DMS 273 treated with DMSO at 0.1 percent for 48 hours (cell line): Measurements from ENCODE around the gene ARHGAP45.

Experiments used
- DNase-seq: peaks from one replicate; lab custom pipeline; 2025; lab: John Stamatoyannopoulos, UW

ARHGAP45 gene

GRCh38 chr19:1055028-1055425 lies 11.9 kb upstream of the ARHGAP45 start:
- DNase-seq = no peak

DNA sequence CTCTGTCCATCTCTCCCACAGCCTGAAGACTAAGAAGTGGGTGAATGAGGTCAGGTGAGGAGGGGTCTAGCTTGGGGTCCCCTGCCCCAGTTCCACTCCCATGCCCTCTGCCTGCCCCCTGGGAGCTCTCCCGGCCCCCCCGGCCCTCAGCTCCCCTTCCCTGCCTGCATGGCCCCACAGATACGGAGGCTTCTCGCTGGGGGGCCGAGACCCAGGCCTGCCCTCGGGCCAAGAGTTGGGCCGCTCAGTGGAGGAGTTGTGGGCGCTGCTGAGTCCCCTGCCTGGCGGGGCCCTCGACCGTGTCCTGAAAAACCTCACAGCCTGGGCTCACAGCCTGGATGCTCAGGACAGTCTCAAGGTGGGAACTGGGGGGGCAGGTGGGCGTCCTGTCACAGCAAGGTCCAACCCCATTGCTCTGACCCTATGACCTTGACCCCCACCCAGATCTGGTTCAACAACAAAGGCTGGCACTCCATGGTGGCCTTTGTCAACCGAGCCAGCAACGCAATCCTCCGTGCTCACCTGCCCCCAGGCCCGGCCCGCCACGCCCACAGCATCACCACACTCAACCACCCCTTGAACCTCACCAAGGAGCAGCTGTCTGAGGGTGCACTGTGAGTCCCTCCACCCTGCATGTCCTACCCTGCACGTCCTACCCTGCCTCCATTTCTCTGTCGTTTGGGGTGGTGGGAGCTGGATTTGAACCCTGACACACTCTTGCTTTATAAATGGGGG lies 10.9 kb upstream of the ARHGAP45 start:
- no peak for DNase-seq

DNA sequence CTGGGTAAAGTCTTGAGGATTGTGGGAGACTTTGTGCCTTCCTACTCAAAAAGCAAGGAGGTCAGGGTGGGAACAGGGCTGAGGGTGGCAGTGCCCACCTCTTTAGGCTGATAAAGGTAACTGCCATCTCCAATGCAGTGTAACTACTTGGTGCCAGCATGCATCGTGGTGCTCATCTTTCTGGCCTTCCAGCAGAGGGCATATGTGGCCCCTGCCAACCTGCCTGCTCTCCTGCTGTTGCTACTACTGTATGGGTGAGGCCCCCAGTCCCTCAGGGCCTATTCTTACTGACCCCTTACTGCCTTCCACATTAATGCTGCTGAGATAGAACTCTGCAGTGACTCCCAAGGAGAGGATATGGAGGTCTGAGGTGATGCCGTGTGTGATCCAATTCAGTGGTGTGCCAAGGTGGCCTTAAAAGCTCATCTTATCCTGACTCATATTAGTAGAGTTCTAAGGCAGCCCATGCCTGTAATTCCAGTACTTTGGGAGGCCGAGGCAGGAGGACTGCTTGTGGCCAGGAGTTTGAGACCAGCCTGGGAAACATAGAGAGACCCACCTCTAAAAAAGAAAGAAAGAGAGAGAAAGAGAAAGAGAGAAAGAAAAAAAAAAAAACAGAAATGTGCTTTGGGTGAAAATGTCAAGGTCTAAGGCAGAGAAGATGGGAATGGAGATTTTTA lies 9.7 kb upstream of the ARHGAP45 start:
- DNase-seq = peak; percentile 53

GRCh38 chr19:1058112-1058511 lies 8.9 kb upstream of the ARHGAP45 start:
- no peak for DNase-seq

DNA sequence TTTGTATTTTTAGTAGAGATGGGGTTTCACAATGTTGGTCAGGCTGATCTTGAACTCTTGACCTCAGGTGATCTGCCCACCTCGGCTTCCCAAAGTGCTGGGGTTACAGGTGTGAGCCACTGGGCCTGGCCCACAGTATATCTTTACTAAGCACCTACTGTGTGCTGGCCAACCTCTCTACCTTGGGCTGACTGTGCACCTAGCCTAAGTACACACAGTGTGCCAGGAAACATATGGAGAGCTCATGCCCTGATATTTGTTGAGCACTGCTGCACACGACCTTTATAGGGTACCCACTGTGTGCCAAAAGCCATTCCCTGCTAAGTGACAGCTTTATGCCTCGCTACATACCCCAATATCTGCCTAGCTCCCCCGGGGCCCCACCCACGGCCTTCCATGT lies 6.3 kb upstream of the ARHGAP45 start:
- DNase-seq = no peak

DNA sequence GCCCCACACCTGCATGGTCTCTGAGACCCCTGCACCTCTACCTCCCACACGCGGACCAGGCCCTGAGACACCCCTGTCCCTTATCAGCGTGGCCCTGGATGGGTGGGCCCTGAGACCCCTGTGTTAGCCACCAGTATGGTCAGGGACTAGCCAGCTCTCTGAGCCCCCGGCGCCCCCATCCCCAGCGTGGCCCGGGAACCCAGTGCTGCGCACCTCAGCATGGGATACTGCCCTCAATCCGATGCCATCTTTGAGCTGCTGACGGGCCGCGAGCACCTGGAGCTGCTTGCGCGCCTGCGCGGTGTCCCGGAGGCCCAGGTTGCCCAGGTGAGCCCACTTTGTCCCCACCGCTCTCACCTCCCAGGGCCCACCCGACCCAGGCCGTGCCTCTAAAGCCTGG lies 5.0 kb upstream of the ARHGAP45 start:
- DNase-seq = no peak

DNA sequence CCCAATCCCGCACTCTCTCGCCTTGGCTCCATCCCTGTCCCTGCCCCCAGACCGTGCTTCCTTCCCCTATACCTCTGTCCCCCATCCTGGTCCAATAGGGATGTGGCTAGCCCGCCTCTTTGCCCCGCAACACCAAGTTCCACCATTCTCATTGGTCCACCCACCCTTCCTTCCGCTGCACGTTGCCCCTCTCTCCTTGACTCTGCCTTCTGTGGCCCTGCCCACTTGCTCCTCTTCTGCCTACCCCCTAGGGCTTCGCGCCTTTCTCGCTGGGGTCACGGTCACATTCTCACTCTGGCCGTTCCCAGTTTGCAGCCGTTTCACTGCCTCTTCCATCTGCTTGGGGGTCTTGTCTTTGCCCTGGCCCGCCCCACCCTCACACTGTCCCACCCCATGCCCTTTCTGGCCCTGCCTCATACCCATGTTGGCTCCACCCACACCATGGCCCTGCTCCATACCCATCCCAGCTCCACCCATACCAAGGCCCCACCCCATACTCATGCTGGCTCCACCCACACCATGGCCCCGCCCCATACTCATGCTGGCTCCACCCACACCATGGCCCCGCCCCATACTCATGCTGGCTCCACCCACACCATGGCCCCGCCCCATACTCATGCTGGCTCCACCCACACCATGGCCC lies 4.5 kb upstream of the ARHGAP45 start:
- no peak for DNase-seq

DNA sequence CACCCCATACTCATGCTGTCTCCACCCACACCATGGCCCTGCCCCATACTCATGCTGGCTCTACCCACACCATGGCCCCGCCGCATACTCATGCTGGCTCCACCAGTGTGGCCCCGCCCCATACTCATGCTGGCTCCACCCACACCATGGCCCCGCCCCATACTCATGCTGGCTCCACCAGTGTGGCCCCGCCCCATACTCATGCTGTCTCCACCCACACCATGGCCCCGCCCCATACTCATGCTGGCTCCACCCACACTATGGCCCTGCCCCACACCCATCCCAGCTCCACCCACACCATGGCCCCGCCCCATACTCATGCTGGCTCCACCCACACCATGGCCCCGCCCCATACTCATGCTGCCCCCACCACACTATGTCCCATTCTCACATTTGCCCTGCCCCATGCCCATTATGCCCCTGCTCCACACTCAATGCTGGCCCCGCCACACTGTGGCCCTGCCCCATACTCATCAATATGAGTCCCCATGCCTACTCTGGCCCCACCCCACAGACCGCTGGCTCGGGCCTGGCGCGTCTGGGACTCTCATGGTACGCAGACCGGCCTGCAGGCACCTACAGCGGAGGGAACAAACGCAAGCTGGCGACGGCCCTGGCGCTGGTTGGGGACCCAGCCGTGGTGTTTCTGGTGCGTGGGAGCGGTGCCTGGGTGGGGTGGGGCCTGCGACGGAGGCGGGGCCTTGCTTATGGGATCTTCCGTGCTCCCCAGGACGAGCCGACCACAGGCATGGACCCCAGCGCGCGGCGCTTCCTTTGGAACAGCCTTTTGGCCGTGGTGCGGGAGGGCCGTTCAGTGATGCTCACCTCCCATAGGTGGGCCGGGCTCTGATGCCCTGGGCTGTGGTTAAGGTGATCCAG lies 3.7 kb upstream of the ARHGAP45 start:
- no peak for DNase-seq

GRCh38 chr19:1063909-1064660 lies 2.9 kb upstream of the ARHGAP45 start:
- DNase-seq = no peak

GRCh38 chr19:1064661-1065605 lies 2.0 kb upstream of the ARHGAP45 start:
- peak; percentile 36 for DNase-seq

- DNase-seq = no peak
Measured at GRCh38 chr19:1065606-1066109, 1.3 kb upstream of the ARHGAP45 start.

- DNase-seq = no peak
Measured at GRCh38 chr19:1066251-1066747, 668 bp upstream of the ARHGAP45 start.

DNA sequence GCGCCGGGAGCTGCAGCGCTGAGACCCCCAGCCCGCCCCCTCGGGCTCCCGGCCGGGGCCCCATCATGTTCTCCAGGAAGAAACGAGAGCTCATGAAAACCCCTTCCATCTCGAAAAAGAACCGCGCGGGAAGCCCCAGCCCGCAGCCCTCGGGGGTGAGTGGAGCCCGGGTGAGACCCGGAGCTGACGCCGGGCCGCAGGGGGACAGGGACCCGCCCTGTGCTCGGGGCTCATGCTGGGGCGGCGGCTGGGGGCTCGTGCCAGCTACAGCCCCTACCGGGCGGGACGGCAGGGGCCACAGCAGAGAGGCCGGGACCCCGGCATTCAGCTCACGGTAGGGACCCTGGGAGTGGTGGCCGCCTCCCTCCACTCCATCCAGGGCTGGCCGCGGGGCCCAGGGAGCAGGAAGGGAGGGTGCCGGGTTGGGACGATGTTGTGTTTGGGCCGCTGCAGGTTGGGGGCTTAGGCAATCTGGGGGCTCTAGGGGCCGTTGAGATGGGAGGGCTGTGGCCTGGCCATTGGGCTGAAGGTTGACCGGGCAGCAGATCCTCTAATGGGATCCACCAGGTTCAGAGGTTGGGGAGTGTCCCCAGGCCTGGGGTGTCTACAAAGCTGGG lies 482 bp downstream of the ARHGAP45 start:
- DNase-seq = no peak

- no peak for DNase-seq
Measured at GRCh38 chr19:1068009-1069001, 1.3 kb downstream of the ARHGAP45 start.

- DNase-seq = no peak
Measured at GRCh38 chr19:1069009-1069779, 2.2 kb downstream of the ARHGAP45 start.

GRCh38 chr19:1070576-1070930 lies 3.6 kb downstream of the ARHGAP45 start:
- no peak for DNase-seq

- DNase-seq = no peak
Measured at GRCh38 chr19:1070931-1071791, 4.2 kb downstream of the ARHGAP45 start.
